HepG2 (cell line): ENCODE data around the gene SV2A. TPM values are rescaled to one million over a fixed set of nuclear protein-coding genes. Genes with fewer than 3 reads are reported as not detected.

Experiments
- ARID5B ChIP-seq: IDR thresholded peaks from 2 replicates; pipeline ENCODE4 v1.4.0; 2020; ENCODE audit warnings: mild to moderate bottlenecking, missing genetic modification reagents
- ATF4 ChIP-seq, 2 experiments: fragments of 450-650 bp in 1 of 2; sonication (generic) in 1 of 2; formaldehyde crosslinking; IDR thresholded peaks; 2 replicates each; pipeline versions ENCODE4 v1.5.0 to v1.8.0; 2020 to 2022; ENCODE audit warnings: mild to moderate bottlenecking in 1 of 2, missing genetic modification reagents in 1 of 2
- FOXM1 ChIP-seq: sonication (generic); formaldehyde crosslinking; IDR thresholded peaks from 2 replicates; pipeline ENCODE4 v1.5.0; 2020; ENCODE audit warnings: missing genetic modification reagents
- SAP130 ChIP-seq: IDR thresholded peaks from 2 replicates; pipeline ENCODE4 v1.6.1; 2016; ENCODE audit warnings: low read depth
- SMC3 ChIP-seq: IDR thresholded peaks from 2 replicates; pipeline ENCODE4 v1.6.1; 2011; ENCODE audit warnings: low read length, improper control_type of control experiment
- TCF7 ChIP-seq: sonication (generic); IDR thresholded peaks from 2 replicates; pipeline ENCODE4 v1.6.1; 2016; ENCODE audit warnings: antibody characterized with exemption, low read depth
- USF2 ChIP-seq, 2 experiments: sonication (generic) in 1 of 2; formaldehyde crosslinking in 1 of 2; IDR thresholded peaks; 2 replicates each; pipeline versions ENCODE4 v1.5.1 to v1.6.1; 2011 to 2020; ENCODE audit warnings: borderline replicate concordance in 1 of 2, low read depth in 1 of 2, low read length in 1 of 2, mild to moderate bottlenecking in 1 of 2, missing genetic modification reagents in 1 of 2, moderate library complexity in 1 of 2
- ZNF407 ChIP-seq: sonication (generic); formaldehyde crosslinking; IDR thresholded peaks from one replicate; pipeline ENCODE4 v1.5.1; 2020; ENCODE audit warnings: mild to moderate bottlenecking, missing genetic modification reagents; ENCODE audit errors: not compliant biosample characterization
- polyA plus RNA-seq, 8 experiments: library from polyadenylated mRNA; depleted of rRNA in 3 of 8; stranded (reverse) in 7 of 8; unstranded in 1 of 8; fragments of >200 nt; fragmentation: Illumina TruSeq in 4 of 8; extraction: Trizol in 4 of 8; gene quantifications; 2 replicates each; pipeline versions ENCODE4 v1.2.1 to v1.2.3, GENCODE V29; 2011 to 2016; ENCODE audit warnings: low read depth in 4 of 8, missing spikeins in 1 of 8, mixed read lengths in 1 of 8; ENCODE audit not compliant: insufficient read depth in 1 of 8
- total RNA-seq, 5 experiments: library from RNA; depleted of rRNA; stranded (reverse); fragments of >200 nt; fragmentation: Illumina TruSeq; extraction: Trizol; gene quantifications; 2 replicates each; pipeline ENCODE4 v1.2.3, GENCODE V29; 2016; ENCODE audit warnings: low read depth in 1 of 5

SV2A gene
- total and polyA plus RNA-seq, 2 of the 13 experiments (the other 11 are each of a cell fraction or from before 2014, with no cell fraction given): 0.84 to 1.9 TPM

- TF ChIP-seq ARID5B (CRISPR knock-in tag) (0 out of 2 replicates have a peak, but pooled peaks have one; percentile 5), USF2 (IDR thresholded peaks at IDR 0.05; ENCODE audit: low read depth, low read length) (no peak), USF2 (CRISPR knock-in tag; IDR thresholded peaks at IDR 0.05; ENCODE audit: borderline replicate concordance) (no peak), SAP130 (CRISPR knock-in tag) (peak; percentile 45; the same call in 1 of the 2 replicates), SMC3 (no peak), TCF7 (no peak), ATF4 (CRISPR knock-in tag; IDR thresholded peaks at IDR 0.05) (0 out of 4 replicates have a peak, but pooled peaks of 1 of the 2 experiments have one; percentile 30), FOXM1 (CRISPR knock-in tag) (no peak), ZNF407 (CRISPR knock-in tag) (no peak)
These were observed at the start of gene SV2A (continued) for GRCh38 chr1:149917571-149918144.
